HT1080 (cell line): ENCODE data around the gene C10orf95. TPM values are rescaled to one million over a fixed set of nuclear protein-coding genes. Genes with fewer than 3 reads are reported as not detected.
A peak's percentile ranks its signal among the peaks of the same experiment; 100 is the strongest.

Experiments
- DNase-seq: peaks from one replicate; pipeline ENCODE4 v3.0.0-alpha.2; 2015; ENCODE audit warnings: low read depth
- small RNA-seq: library from RNA; depleted of rRNA; stranded (forward); fragments of <200 nt; gene quantifications from one replicate; pipeline ENCODE3, GENCODE V24; 2014
- total RNA-seq: library from RNA; depleted of rRNA; stranded (reverse); fragments of >200 nt; shearing (Covaris generic); gene quantifications from 2 replicates; pipeline ENCODE4 v1.2.3, GENCODE V29; 2014; rRNA removed

Gene C10orf95
- total RNA-seq, 1 experiment from 2014 or later, result 0.37 TPM

GRCh38 chr10:102403115-102403514 lies 48.2 kb downstream of the C10orf95 start:
- DNase-seq, result no peak

- DNase-seq, result no peak
Observed at GRCh38 chr10:102402512-102402896, 48.8 kb downstream of the C10orf95 start.

- peak; percentile 63 for DNase-seq
Observed at GRCh38 chr10:102401735-102402511, 49.4 kb downstream of the C10orf95 start.

GRCh38 chr10:102401342-102401654 lies 50.0 kb downstream of the C10orf95 start:
- no peak for DNase-seq

GRCh38 chr10:102400598-102401341 lies 50.6 kb downstream of the C10orf95 start:
- DNase-seq, result no peak

GRCh38 chr10:102400076-102400475 lies 51.3 kb downstream of the C10orf95 start:
- no peak for DNase-seq

Small RNAs within 50 kb of the gene (small RNA-seq; reads per million reads assigned to genes)
- gene MIR146B, result 7.7 reads per million, percentile 90 among the genes with 10 or more reads in this experiment

Other genes starting within 250 kb of the C10orf95 start
- not detected in 2 replicates for gene ELOVL3, start 225.2 kb downstream of the C10orf95 start, total RNA-seq
- gene PITX3, start 210.0 kb downstream of the C10orf95 start, total RNA-seq, result not detected in 2 replicates
- gene GBF1, start 206.0 kb downstream of the C10orf95 start, total RNA-seq, result 20.8 and 27.6 TPM in 2 replicates
- 17.3 and 18.5 TPM in 2 replicates for gene NFKB2, start 55.8 kb downstream of the C10orf95 start, total RNA-seq
- gene PSD, start 32.8 kb downstream of the C10orf95 start, total RNA-seq, result 1.3 TPM in 1 of 2 replicates, not detected in the other
- 11.8 and 17.6 TPM in 2 replicates for gene FBXL15, start 30.7 kb downstream of the C10orf95 start, total RNA-seq
- gene CUEDC2, start 19.0 kb downstream of the C10orf95 start, total RNA-seq, result 38.1 and 44.2 TPM in 2 replicates
- gene ACTR1A, start 51.2 kb upstream of the C10orf95 start, total RNA-seq, result 111 and 124 TPM in 2 replicates
- gene SUFU, start 52.4 kb upstream of the C10orf95 start, total RNA-seq, result 6.5 and 9.7 TPM in 2 replicates
- gene TRIM8, start 192.9 kb upstream of the C10orf95 start, total RNA-seq, result 104 and 117 TPM in 2 replicates